WTC11 (cell line): ENCODE measurements around the gene OTUB2. TPM values are rescaled to one million over a fixed set of nuclear protein-coding genes. Genes with fewer than 3 reads are reported as not detected.

Experiments used
- ATAC-seq: fragments of 200-7000 bp; cut with Tn5 transposase; 2 replicates; pipeline ENCODE4 v1.10.0; 2021; ENCODE audit warnings: mild to moderate bottlenecking, moderate library complexity
- CTCF ChIA-PET: fragments of 300-600 bp; sonication (Branson Sonifier 250); formaldehyde crosslinking; loops from one replicate; lab custom pipeline; 2021; ENCODE audit warnings: antibody characterized with exemption; lab: Charles Lee
- POLR2A ChIA-PET: fragments of 350-600 bp; sonication (Branson Sonifier 250); formaldehyde crosslinking; loops from one replicate; lab custom pipeline; 2021; ENCODE audit warnings: antibody characterized with exemption; lab: Charles Lee
- DNase-seq: peaks from one replicate; pipeline ENCODE4 v3.0.0; 2021; ENCODE audit warnings: low spot score
- H3K27ac Mint-ChIP-seq: 2 replicates; pipeline ENCODE4 v1.8.0; 2021; ENCODE audit warnings: mixed read lengths
- H3K27me3 Mint-ChIP-seq: 2 replicates; pipeline ENCODE4 v1.8.0; 2021; ENCODE audit warnings: low read depth, mild to moderate bottlenecking, moderate library complexity, mixed read lengths
- H3K36me3 Mint-ChIP-seq: 2 replicates; pipeline ENCODE4 v1.8.0; 2021; ENCODE audit warnings: mixed read lengths
- H3K4me1 Mint-ChIP-seq: 2 replicates; pipeline ENCODE4 v1.8.0; 2022; ENCODE audit warnings: mixed read lengths
- H3K4me3 Mint-ChIP-seq: 2 replicates; pipeline ENCODE4 v1.8.0; 2021; ENCODE audit warnings: mild to moderate bottlenecking, moderate library complexity, mixed read lengths
- H3K9me3 Mint-ChIP-seq: 2 replicates; pipeline ENCODE4 v1.8.0; 2021; ENCODE audit warnings: mixed read lengths
- CDX4 ChIP-seq: fragments of 250-450 bp; sonication (Bioruptor Pico); IDR thresholded peaks from 2 replicates; pipeline ENCODE4 v1.9.0; 2021; ENCODE audit warnings: moderate library complexity, mild to moderate bottlenecking, inconsistent platforms, borderline replicate concordance
- FOXP4 ChIP-seq: sonication (generic); formaldehyde crosslinking; IDR thresholded peaks from 2 replicates; pipeline ENCODE4 v1.8.0; 2022; ENCODE audit warnings: mild to moderate bottlenecking, missing genetic modification reagents
- GABPB1 ChIP-seq: sonication (generic); formaldehyde crosslinking; IDR thresholded peaks from 2 replicates; pipeline ENCODE4 v1.8.1; 2023; ENCODE audit warnings: mild to moderate bottlenecking, missing genetic modification reagents
- HMGA2 ChIP-seq: fragments of 250-450 bp; sonication (Bioruptor Pico); IDR thresholded peaks from 2 replicates; pipeline ENCODE4 v1.4.0; 2021; ENCODE audit warnings: mild to moderate bottlenecking, moderate library complexity
- IRF1 ChIP-seq: sonication (generic); formaldehyde crosslinking; IDR thresholded peaks from 2 replicates; pipeline ENCODE4 v1.8.0; 2023; ENCODE audit warnings: missing genetic modification reagents
- RELA ChIP-seq: sonication (generic); formaldehyde crosslinking; IDR thresholded peaks from 2 replicates; pipeline ENCODE4 v1.8.1; 2022; ENCODE audit warnings: missing genetic modification reagents, mild to moderate bottlenecking, borderline replicate concordance
- RORB ChIP-seq: fragments of 250-450 bp; sonication (Bioruptor Pico); IDR thresholded peaks from 2 replicates; pipeline ENCODE4 v1.9.0; 2021; ENCODE audit warnings: mild to moderate bottlenecking
- SOX15 ChIP-seq: fragments of 250-450 bp; sonication (Bioruptor Pico); IDR thresholded peaks from 2 replicates; pipeline ENCODE4 v1.9.0; 2021; ENCODE audit warnings: mild to moderate bottlenecking
- SP1 ChIP-seq: sonication (generic); formaldehyde crosslinking; conservative IDR thresholded peaks from 2 replicates; pipeline ENCODE4 v1.8.1; 2022; ENCODE audit warnings: missing genetic modification reagents
- TP53 ChIP-seq: sonication (generic); formaldehyde crosslinking; IDR thresholded peaks from 2 replicates; pipeline ENCODE4 v1.8.1; 2023; ENCODE audit warnings: mild to moderate bottlenecking, missing genetic modification reagents
- ZNF121 ChIP-seq: sonication (generic); formaldehyde crosslinking; IDR thresholded peaks from 2 replicates; pipeline ENCODE4 v1.8.0; 2023; ENCODE audit warnings: missing genetic modification reagents
- ZNF138 ChIP-seq: sonication (generic); formaldehyde crosslinking; conservative IDR thresholded peaks from 2 replicates; pipeline ENCODE4 v1.8.1; 2022; ENCODE audit warnings: mild to moderate bottlenecking, moderate library complexity, missing genetic modification reagents
- ZNF219 ChIP-seq: sonication (generic); formaldehyde crosslinking; IDR thresholded peaks from 2 replicates; pipeline ENCODE4 v1.8.0; 2023; ENCODE audit warnings: missing genetic modification reagents, mild to moderate bottlenecking, borderline replicate concordance
- ZNF396 ChIP-seq: fragments of 250-450 bp; sonication (Bioruptor Pico); IDR thresholded peaks from 2 replicates; pipeline ENCODE4 v1.8.0; 2021; ENCODE audit warnings: mild to moderate bottlenecking, moderate library complexity, borderline replicate concordance
- ZNF423 ChIP-seq: fragments of 250-450 bp; sonication (Bioruptor Pico); IDR thresholded peaks from 2 replicates; pipeline ENCODE4 v2.1.2; 2022; ENCODE audit warnings: mild to moderate bottlenecking, moderate library complexity
- ZNF671 ChIP-seq: fragments of 250-450 bp; sonication (Bioruptor Pico); IDR thresholded peaks from 2 replicates; pipeline ENCODE4 v1.8.0; 2021; ENCODE audit warnings: mild to moderate bottlenecking
- total RNA-seq: library from RNA; stranded (reverse); gene quantifications from 3 replicates; pipeline ENCODE4 v1.2.3, GENCODE V29; 2021
- TF ChIP-seq, protein P1 (sequence below): sonication (generic); formaldehyde crosslinking; IDR thresholded peaks from 2 replicates; pipeline ENCODE4 v1.8.1; 2023; ENCODE audit warnings: mild to moderate bottlenecking, missing genetic modification reagents
- TF ChIP-seq, protein P2 (sequence below): fragments of 200-600 bp; IDR thresholded peaks from 2 replicates; pipeline ENCODE4 v1.8.0; 2022; ENCODE audit warnings: antibody characterized with exemption
- TF ChIP-seq, protein P3 (sequence below): sonication (generic); formaldehyde crosslinking; conservative IDR thresholded peaks from 2 replicates; pipeline ENCODE4 v1.8.1; 2022; ENCODE audit warnings: mild to moderate bottlenecking, missing genetic modification reagents
- TF ChIP-seq, protein P4 (sequence below): fragments of 250-450 bp; sonication (Bioruptor Pico); IDR thresholded peaks from 2 replicates; pipeline ENCODE4 v1.9.0; 2021; ENCODE audit warnings: mild to moderate bottlenecking

The OTUB2 gene
- total RNA-seq, 1 experiment from 2014 or later: 3.5 TPM

GRCh38 chr14:94087891-94088290, 61.8 kb downstream of the OTUB2 start (continued):
- TF ChIP-seq ZNF423: no peak

DNA sequence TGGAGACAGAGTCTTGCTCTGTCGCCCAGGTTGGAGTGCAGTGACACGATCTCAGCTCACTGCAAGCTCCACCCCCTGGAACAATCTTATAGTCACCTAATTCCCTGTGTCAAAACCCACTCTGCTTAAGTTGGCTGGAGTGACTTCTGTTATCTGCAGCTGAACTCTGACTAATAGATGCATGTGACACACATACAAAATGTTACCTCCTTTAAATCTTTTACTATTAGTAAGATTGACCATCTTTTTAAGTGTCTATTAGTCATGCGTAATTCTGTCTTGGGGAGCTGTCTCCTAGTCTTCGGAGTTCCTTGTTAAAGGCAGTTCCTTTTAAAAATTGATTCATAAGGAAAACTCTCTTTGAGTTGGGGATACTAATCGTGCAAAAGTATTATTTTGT, 62.4 kb downstream of the OTUB2 start:
- ATAC-seq (no peak), DNase-seq (no peak)
- no peak for TF ChIP-seq GABPB1 (CRISPR knock-in tag)
- TF ChIP-seq HMGA2 (CRISPR knock-in tag): no peak
- ChIA-PET CTCF (interaction anchor here (0.9 kb wide), 1 partner anchor 48 kb away, joined by 4 read pairs; no protein-coding TSS in a partner anchor), POLR2A (no interaction called here)
- Mint-ChIP-seq H3K4me3 (no peak overlapping the region), H3K4me1 (no peaks in the 10 kb centered on the region), H3K9me3 (peaks cover 5% of the 10 kb centered on the region), H3K27me3 (no peaks in the 10 kb centered on the region; the same call in 1 of the 2 replicates), H3K36me3 (peaks cover 4% of the 10 kb centered on the region), H3K27ac (no peak overlapping the region)

DNA sequence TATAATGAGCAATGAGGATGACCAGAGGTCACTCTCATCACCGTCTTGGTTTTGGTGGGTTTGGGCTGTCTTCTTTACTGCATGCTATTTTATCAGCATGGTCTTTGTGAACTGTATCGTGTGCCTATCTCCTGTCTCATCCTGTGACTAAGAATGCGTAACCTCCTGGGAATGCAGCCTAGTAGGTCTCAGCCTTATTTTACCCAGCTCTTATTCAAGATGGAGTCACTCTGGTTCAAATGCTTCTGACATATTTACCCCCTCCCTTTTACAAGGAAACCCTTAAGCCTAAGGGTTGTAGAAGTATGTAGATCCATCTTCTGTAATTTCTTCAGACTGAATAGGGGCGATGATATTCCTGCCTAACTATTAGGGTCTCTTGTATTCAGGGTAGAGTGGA, 63.3 kb downstream of the OTUB2 start:
- H3K9me3 Mint-ChIP-seq: peaks cover 5% of the 10 kb centered on the region
- DNase-seq: no peak
- CTCF ChIA-PET: no interaction called here
- H3K27ac Mint-ChIP-seq: no peak overlapping the region
- TF ChIP-seq ZNF423 (no peak), CDX4 (CRISPR knock-in tag) (no peak), ZNF671 (CRISPR knock-in tag) (no peak), ZNF138 (CRISPR knock-in tag) (no peak), SOX15 (no peak), TP53 (CRISPR knock-in tag) (no peak), ZNF121 (no peak), RORB (CRISPR knock-in tag) (no peak), FOXP4 (CRISPR knock-in tag) (no peak), SP1 (no peak), IRF1 (no peak), RELA (CRISPR knock-in tag) (no peak), ZNF219 (CRISPR knock-in tag) (no peak), ZNF396 (CRISPR knock-in tag) (no peak)
- TF ChIP-seq, protein P1, sequence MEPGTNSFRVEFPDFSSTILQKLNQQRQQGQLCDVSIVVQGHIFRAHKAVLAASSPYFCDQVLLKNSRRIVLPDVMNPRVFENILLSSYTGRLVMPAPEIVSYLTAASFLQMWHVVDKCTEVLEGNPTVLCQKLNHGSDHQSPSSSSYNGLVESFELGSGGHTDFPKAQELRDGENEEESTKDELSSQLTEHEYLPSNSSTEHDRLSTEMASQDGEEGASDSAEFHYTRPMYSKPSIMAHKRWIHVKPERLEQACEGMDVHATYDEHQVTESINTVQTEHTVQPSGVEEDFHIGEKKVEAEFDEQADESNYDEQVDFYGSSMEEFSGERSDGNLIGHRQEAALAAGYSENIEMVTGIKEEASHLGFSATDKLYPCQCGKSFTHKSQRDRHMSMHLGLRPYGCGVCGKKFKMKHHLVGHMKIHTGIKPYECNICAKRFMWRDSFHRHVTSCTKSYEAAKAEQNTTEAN (CRISPR knock-in tag): no peak
- TF ChIP-seq, protein P2, sequence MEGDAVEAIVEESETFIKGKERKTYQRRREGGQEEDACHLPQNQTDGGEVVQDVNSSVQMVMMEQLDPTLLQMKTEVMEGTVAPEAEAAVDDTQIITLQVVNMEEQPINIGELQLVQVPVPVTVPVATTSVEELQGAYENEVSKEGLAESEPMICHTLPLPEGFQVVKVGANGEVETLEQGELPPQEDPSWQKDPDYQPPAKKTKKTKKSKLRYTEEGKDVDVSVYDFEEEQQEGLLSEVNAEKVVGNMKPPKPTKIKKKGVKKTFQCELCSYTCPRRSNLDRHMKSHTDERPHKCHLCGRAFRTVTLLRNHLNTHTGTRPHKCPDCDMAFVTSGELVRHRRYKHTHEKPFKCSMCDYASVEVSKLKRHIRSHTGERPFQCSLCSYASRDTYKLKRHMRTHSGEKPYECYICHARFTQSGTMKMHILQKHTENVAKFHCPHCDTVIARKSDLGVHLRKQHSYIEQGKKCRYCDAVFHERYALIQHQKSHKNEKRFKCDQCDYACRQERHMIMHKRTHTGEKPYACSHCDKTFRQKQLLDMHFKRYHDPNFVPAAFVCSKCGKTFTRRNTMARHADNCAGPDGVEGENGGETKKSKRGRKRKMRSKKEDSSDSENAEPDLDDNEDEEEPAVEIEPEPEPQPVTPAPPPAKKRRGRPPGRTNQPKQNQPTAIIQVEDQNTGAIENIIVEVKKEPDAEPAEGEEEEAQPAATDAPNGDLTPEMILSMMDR: no peak
- TF ChIP-seq, protein P3, sequence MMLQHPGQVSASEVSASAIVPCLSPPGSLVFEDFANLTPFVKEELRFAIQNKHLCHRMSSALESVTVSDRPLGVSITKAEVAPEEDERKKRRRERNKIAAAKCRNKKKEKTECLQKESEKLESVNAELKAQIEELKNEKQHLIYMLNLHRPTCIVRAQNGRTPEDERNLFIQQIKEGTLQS: no peak
- TF ChIP-seq, protein P4, sequence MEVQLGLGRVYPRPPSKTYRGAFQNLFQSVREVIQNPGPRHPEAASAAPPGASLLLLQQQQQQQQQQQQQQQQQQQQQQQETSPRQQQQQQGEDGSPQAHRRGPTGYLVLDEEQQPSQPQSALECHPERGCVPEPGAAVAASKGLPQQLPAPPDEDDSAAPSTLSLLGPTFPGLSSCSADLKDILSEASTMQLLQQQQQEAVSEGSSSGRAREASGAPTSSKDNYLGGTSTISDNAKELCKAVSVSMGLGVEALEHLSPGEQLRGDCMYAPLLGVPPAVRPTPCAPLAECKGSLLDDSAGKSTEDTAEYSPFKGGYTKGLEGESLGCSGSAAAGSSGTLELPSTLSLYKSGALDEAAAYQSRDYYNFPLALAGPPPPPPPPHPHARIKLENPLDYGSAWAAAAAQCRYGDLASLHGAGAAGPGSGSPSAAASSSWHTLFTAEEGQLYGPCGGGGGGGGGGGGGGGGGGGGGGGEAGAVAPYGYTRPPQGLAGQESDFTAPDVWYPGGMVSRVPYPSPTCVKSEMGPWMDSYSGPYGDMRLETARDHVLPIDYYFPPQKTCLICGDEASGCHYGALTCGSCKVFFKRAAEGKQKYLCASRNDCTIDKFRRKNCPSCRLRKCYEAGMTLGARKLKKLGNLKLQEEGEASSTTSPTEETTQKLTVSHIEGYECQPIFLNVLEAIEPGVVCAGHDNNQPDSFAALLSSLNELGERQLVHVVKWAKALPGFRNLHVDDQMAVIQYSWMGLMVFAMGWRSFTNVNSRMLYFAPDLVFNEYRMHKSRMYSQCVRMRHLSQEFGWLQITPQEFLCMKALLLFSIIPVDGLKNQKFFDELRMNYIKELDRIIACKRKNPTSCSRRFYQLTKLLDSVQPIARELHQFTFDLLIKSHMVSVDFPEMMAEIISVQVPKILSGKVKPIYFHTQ (CRISPR knock-in tag): no peak
- TF ChIP-seq, all 79 proteins: peak for 0
- peaks cover 4% of the 10 kb centered on the region for H3K36me3 Mint-ChIP-seq
- H3K27me3 Mint-ChIP-seq: no peaks in the 10 kb centered on the region; the same call in 1 of the 2 replicates
- POLR2A ChIA-PET: no interaction called here
- no peaks in the 10 kb centered on the region for H3K4me1 Mint-ChIP-seq
- ATAC-seq: no peak
- H3K4me3 Mint-ChIP-seq: no peak overlapping the region
